HepG2 (cell line): ENCODE measurements around the gene TP73.

ENCODE experiments used
- CSRNP1 ChIP-seq: sonication (generic); formaldehyde crosslinking; IDR thresholded peaks from 2 replicates; pipeline ENCODE4 v1.8.1; 2023; ENCODE audit warnings: mild to moderate bottlenecking, missing genetic modification reagents
- ELF4 ChIP-seq: sonication (generic); formaldehyde crosslinking; IDR thresholded peaks from 2 replicates; pipeline ENCODE4 v1.5.0; 2020; ENCODE audit warnings: missing genetic modification reagents, mild to moderate bottlenecking, moderate library complexity, borderline replicate concordance
- EP300 ChIP-seq, 3 experiments: sonication (generic) in 1 of 3; formaldehyde crosslinking in 1 of 3; IDR thresholded peaks; 2 replicates each; pipeline versions ENCODE4 v1.5.1 to v1.6.1; 2011 to 2020; ENCODE audit warnings: low read depth in 2 of 3, low read length in 2 of 3, borderline replicate concordance in 1 of 3, improper control_type of control experiment in 1 of 3, mild to moderate bottlenecking in 1 of 3, missing genetic modification reagents in 1 of 3, moderate library complexity in 1 of 3
- NR1H2 ChIP-seq: sonication (generic); formaldehyde crosslinking; IDR thresholded peaks from 2 replicates; pipeline ENCODE4 v1.8.1; 2022; ENCODE audit warnings: low read depth, missing genetic modification reagents, borderline replicate concordance
- PBX2 ChIP-seq: IDR thresholded peaks from 2 replicates; pipeline ENCODE4 v1.6.1; 2016; ENCODE audit warnings: control low read depth
- RELA ChIP-seq: sonication (generic); formaldehyde crosslinking; IDR thresholded peaks from 2 replicates; pipeline ENCODE4 v1.4.0; 2020; ENCODE audit warnings: missing genetic modification reagents
- SOX13 ChIP-seq, 3 experiments: fragments of 450-650 bp in 1 of 3; sonication (generic) in 1 of 3; formaldehyde crosslinking in 1 of 3; IDR thresholded peaks in 2 of 3; conservative IDR thresholded peaks in 1 of 3; 2 replicates each; pipeline versions ENCODE4 v1.5.0 to v1.6.1; 2016 to 2020; ENCODE audit warnings: antibody characterized with exemption in 1 of 3, mild to moderate bottlenecking in 1 of 3, missing compliant biosample characterization in 1 of 3, missing genetic modification reagents in 1 of 3, moderate library complexity in 1 of 3
- TAF1 ChIP-seq: sonication (generic); formaldehyde crosslinking; IDR thresholded peaks from 2 replicates; pipeline ENCODE4 v1.4.0; 2020; ENCODE audit warnings: missing genetic modification reagents
- ZFP41 ChIP-seq: sonication (generic); formaldehyde crosslinking; IDR thresholded peaks from 2 replicates; pipeline ENCODE4 v1.4.0; 2020; ENCODE audit warnings: mild to moderate bottlenecking, missing genetic modification reagents, borderline replicate concordance
- ZSCAN30 ChIP-seq: sonication (generic); formaldehyde crosslinking; IDR thresholded peaks from 2 replicates; pipeline ENCODE4 v1.5.0; 2020; ENCODE audit warnings: mild to moderate bottlenecking, missing genetic modification reagents
- TF ChIP-seq, protein P1 (sequence below): sonication (generic); formaldehyde crosslinking; IDR thresholded peaks from 2 replicates; pipeline ENCODE4 v1.5.1; 2020; ENCODE audit warnings: mild to moderate bottlenecking, missing genetic modification reagents, borderline replicate concordance
- TF ChIP-seq, protein P2 (sequence below): sonication (generic); formaldehyde crosslinking; IDR thresholded peaks from 2 replicates; pipeline ENCODE4 v1.5.0; 2020; ENCODE audit warnings: mild to moderate bottlenecking, missing genetic modification reagents, moderate library complexity
- TF ChIP-seq, protein P3 (sequence below): sonication (generic); formaldehyde crosslinking; IDR thresholded peaks from 2 replicates; pipeline ENCODE4 v1.5.1; 2020; ENCODE audit warnings: mild to moderate bottlenecking, missing genetic modification reagents, borderline replicate concordance

- TF ChIP-seq RELA (CRISPR knock-in tag), result no peak
- TF ChIP-seq, protein P1, sequence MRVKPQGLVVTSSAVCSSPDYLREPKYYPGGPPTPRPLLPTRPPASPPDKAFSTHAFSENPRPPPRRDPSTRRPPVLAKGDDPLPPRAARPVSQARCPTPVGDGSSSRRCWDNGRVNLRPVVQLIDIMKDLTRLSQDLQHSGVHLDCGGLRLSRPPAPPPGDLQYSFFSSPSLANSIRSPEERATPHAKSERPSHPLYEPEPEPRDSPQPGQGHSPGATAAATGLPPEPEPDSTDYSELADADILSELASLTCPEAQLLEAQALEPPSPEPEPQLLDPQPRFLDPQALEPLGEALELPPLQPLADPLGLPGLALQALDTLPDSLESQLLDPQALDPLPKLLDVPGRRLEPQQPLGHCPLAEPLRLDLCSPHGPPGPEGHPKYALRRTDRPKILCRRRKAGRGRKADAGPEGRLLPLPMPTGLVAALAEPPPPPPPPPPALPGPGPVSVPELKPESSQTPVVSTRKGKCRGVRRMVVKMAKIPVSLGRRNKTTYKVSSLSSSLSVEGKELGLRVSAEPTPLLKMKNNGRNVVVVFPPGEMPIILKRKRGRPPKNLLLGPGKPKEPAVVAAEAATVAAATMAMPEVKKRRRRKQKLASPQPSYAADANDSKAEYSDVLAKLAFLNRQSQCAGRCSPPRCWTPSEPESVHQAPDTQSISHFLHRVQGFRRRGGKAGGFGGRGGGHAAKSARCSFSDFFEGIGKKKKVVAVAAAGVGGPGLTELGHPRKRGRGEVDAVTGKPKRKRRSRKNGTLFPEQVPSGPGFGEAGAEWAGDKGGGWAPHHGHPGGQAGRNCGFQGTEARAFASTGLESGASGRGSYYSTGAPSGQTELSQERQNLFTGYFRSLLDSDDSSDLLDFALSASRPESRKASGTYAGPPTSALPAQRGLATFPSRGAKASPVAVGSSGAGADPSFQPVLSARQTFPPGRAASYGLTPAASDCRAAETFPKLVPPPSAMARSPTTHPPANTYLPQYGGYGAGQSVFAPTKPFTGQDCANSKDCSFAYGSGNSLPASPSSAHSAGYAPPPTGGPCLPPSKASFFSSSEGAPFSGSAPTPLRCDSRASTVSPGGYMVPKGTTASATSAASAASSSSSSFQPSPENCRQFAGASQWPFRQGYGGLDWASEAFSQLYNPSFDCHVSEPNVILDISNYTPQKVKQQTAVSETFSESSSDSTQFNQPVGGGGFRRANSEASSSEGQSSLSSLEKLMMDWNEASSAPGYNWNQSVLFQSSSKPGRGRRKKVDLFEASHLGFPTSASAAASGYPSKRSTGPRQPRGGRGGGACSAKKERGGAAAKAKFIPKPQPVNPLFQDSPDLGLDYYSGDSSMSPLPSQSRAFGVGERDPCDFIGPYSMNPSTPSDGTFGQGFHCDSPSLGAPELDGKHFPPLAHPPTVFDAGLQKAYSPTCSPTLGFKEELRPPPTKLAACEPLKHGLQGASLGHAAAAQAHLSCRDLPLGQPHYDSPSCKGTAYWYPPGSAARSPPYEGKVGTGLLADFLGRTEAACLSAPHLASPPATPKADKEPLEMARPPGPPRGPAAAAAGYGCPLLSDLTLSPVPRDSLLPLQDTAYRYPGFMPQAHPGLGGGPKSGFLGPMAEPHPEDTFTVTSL (CRISPR knock-in tag), result no peak
- TF ChIP-seq CSRNP1 (CRISPR knock-in tag), result no peak
- TF ChIP-seq SOX13 (IDR thresholded peaks at IDR 0.05), result no peak
- no peak for TF ChIP-seq SOX13 (CRISPR knock-in tag; conservative IDR thresholded peaks at IDR 0.05 in 1 of 2, IDR thresholded peaks at IDR 0.05 in 1 of 2)
- no peak for TF ChIP-seq ZSCAN30 (CRISPR knock-in tag)
- TF ChIP-seq, protein P2, sequence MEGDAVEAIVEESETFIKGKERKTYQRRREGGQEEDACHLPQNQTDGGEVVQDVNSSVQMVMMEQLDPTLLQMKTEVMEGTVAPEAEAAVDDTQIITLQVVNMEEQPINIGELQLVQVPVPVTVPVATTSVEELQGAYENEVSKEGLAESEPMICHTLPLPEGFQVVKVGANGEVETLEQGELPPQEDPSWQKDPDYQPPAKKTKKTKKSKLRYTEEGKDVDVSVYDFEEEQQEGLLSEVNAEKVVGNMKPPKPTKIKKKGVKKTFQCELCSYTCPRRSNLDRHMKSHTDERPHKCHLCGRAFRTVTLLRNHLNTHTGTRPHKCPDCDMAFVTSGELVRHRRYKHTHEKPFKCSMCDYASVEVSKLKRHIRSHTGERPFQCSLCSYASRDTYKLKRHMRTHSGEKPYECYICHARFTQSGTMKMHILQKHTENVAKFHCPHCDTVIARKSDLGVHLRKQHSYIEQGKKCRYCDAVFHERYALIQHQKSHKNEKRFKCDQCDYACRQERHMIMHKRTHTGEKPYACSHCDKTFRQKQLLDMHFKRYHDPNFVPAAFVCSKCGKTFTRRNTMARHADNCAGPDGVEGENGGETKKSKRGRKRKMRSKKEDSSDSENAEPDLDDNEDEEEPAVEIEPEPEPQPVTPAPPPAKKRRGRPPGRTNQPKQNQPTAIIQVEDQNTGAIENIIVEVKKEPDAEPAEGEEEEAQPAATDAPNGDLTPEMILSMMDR, result no peak
- TF ChIP-seq NR1H2, result no peak
- TF ChIP-seq, protein P3, sequence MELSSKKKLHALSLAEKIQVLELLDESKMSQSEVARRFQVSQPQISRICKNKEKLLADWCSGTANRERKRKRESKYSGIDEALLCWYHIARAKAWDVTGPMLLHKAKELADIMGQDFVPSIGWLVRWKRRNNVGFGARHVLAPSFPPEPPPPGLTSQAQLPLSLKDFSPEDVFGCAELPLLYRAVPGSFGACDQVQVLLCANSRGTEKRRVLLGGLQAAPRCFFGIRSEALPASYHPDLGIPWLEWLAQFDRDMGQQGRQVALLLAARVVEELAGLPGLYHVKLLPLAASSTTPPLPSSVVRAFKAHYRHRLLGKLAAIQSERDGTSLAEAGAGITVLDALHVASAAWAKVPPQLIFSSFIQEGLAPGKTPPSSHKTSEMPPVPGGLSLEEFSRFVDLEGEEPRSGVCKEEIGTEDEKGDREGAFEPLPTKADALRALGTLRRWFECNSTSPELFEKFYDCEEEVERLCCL (CRISPR knock-in tag), result no peak
- TF ChIP-seq ZFP41, result no peak
- no peak for TF ChIP-seq EP300 (IDR thresholded peaks at IDR 0.05; ENCODE audit: low read depth in 2 of 2, low read length in 2 of 2)
- TF ChIP-seq EP300 (CRISPR knock-in tag; IDR thresholded peaks at IDR 0.05; ENCODE audit: borderline replicate concordance), result no peak
- TF ChIP-seq PBX2 (CRISPR knock-in tag), result no peak
- TF ChIP-seq ELF4, result no peak
- no peak for TF ChIP-seq TAF1 (CRISPR knock-in tag)
Observed at GRCh38 chr1:3767328-3767925, 115.1 kb downstream of the TP73 start.
